ENCODE measurements around the gene ANO2. TPM values are rescaled to one million over a fixed set of nuclear protein-coding genes. Genes with fewer than 3 reads are reported as not detected.

ANO2 gene
- total and polyA plus RNA-seq, 2 experiments from 2014 or later: 2.3 to 4.6 TPM

DNA sequence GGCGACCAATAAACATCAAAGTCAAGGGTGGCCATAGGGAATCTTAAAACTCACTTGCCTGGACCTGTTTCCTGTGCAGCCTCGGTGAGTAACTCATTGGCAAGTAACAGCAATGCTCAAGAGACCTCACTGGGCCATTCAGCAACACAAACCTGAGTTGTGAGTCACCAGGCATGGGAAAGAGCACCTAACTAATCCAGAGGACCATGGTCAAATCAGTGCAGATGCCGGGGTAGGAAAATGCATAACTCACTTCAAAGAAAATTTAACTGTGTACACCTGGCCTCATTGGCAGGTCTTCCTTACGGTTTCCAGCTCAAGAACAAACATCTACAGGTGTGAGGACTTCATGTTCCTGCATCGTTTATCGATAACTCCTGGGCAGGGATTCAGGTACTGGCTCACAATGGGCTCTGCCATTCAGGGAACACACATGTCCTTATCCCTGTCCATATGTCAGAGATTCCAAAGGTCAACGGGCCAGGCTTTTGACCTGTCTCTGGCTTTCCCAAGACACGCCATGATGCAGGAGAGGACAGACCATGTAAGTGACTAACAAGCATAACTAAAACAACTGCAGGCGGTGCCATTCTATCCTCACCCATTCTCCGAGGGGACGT is 211.8 kb downstream of the ANO2 start (continued):
- TF ChIP-seq, protein P1, sequence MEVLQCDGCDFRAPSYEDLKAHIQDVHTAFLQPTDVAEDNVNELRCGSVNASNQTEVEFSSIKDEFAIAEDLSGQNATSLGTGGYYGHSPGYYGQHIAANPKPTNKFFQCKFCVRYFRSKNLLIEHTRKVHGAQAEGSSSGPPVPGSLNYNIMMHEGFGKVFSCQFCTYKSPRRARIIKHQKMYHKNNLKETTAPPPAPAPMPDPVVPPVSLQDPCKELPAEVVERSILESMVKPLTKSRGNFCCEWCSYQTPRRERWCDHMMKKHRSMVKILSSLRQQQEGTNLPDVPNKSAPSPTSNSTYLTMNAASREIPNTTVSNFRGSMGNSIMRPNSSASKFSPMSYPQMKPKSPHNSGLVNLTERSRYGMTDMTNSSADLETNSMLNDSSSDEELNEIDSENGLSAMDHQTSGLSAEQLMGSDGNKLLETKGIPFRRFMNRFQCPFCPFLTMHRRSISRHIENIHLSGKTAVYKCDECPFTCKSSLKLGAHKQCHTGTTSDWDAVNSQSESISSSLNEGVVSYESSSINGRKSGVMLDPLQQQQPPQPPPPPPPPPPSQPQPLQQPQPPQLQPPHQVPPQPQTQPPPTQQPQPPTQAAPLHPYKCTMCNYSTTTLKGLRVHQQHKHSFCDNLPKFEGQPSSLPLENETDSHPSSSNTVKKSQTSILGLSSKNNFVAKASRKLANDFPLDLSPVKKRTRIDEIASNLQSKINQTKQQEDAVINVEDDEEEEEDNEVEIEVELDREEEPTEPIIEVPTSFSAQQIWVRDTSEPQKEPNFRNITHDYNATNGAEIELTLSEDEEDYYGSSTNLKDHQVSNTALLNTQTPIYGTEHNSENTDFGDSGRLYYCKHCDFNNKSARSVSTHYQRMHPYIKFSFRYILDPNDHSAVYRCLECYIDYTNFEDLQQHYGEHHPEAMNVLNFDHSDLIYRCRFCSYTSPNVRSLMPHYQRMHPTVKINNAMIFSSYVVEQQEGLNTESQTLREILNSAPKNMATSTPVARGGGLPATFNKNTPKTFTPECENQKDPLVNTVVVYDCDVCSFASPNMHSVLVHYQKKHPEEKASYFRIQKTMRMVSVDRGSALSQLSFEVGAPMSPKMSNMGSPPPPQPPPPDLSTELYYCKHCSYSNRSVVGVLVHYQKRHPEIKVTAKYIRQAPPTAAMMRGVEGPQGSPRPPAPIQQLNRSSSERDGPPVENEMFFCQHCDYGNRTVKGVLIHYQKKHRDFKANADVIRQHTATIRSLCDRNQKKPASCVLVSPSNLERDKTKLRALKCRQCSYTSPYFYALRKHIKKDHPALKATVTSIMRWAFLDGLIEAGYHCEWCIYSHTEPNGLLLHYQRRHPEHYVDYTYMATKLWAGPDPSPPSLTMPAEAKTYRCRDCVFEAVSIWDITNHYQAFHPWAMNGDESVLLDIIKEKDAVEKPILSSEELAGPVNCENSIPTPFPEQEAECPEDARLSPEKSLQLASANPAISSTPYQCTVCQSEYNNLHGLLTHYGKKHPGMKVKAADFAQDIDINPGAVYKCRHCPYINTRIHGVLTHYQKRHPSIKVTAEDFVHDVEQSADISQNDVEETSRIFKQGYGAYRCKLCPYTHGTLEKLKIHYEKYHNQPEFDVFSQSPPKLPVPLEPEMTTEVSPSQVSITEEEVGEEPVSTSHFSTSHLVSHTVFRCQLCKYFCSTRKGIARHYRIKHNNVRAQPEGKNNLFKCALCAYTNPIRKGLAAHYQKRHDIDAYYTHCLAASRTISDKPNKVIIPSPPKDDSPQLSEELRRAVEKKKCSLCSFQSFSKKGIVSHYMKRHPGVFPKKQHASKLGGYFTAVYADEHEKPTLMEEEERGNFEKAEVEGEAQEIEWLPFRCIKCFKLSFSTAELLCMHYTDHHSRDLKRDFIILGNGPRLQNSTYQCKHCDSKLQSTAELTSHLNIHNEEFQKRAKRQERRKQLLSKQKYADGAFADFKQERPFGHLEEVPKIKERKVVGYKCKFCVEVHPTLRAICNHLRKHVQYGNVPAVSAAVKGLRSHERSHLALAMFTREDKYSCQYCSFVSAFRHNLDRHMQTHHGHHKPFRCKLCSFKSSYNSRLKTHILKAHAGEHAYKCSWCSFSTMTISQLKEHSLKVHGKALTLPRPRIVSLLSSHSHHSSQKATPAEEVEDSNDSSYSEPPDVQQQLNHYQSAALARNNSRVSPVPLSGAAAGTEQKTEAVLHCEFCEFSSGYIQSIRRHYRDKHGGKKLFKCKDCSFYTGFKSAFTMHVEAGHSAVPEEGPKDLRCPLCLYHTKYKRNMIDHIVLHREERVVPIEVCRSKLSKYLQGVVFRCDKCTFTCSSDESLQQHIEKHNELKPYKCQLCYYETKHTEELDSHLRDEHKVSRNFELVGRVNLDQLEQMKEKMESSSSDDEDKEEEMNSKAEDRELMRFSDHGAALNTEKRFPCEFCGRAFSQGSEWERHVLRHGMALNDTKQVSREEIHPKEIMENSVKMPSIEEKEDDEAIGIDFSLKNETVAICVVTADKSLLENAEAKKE (CRISPR knock-in tag; IDR thresholded peaks at IDR 0.05): no peak
- TF ChIP-seq, protein P2, sequence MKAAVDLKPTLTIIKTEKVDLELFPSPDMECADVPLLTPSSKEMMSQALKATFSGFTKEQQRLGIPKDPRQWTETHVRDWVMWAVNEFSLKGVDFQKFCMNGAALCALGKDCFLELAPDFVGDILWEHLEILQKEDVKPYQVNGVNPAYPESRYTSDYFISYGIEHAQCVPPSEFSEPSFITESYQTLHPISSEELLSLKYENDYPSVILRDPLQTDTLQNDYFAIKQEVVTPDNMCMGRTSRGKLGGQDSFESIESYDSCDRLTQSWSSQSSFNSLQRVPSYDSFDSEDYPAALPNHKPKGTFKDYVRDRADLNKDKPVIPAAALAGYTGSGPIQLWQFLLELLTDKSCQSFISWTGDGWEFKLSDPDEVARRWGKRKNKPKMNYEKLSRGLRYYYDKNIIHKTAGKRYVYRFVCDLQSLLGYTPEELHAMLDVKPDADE (IDR thresholded peaks at IDR 0.05): no peak
- TF ChIP-seq STAT1 (IDR thresholded peaks at IDR 0.05; ENCODE audit: unreplicated experiment): no peak

DNA sequence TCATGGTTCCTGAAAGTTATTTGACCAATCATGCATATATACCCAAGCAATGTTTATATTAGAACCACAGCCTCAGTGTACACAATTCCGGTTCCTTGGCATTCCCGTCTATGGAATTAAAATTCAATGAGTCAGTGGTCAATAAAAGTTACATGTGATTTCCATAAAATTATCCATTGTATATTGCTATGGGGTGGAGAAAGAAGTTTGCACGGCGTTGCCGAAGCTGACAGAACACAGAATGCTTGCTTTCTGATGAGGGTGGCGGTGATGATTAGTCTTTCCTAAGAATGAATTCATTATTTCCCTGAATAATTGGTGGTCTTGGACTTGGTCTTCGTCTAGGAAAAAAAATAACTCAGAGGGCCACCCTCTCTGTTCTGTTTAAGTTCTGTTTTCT is 214.1 kb downstream of the ANO2 start:
- no peaks in the 10 kb centered on the region for H3K27me3 ChIP-seq (ENCODE audit: insufficient read depth)
- TF ChIP-seq ZNF331 (CRISPR knock-in tag; IDR thresholded peaks at IDR 0.05; ENCODE audit: low read depth): no peak
- TF ChIP-seq JUNB (IDR thresholded peaks at IDR 0.05; ENCODE audit: unreplicated experiment): no peak
- TF ChIP-seq, protein P1 (CRISPR knock-in tag; IDR thresholded peaks at IDR 0.05): no peak
- TF ChIP-seq STAT1 (IDR thresholded peaks at IDR 0.05; ENCODE audit: unreplicated experiment): no peak
- 0 out of 2 replicates have a peak, but pooled peaks cover 2% of the 10 kb centered on the region for H3K9me2 ChIP-seq (ENCODE audit: insufficient read depth)
- Mint-ChIP-seq H3K27me3 (ENCODE audit: insufficient read depth, low read depth, poor library complexity) (no peaks in the 10 kb centered on the region), H3K9me3 (no peaks in the 10 kb centered on the region), H3K36me3 (ENCODE audit: low read depth) (no peaks in the 10 kb centered on the region), H3K4me1 (no peaks in the 10 kb centered on the region), H3K4me3 (no peak overlapping the region), H3K27ac (no peak overlapping the region)
- no peaks in the 10 kb centered on the region for H3K4me1 ChIP-seq (ENCODE audit: insufficient read depth)
- no peaks in the 10 kb centered on the region for H3K79me2 ChIP-seq (replicated peaks; ENCODE audit: insufficient read depth)
- H3K4me3 ChIP-seq: no peak overlapping the region
- DNase-seq (ENCODE audit: low spot score) (no peak), ATAC-seq (no peak)
- no peak overlapping the region for H3K4me2 ChIP-seq
- no peak overlapping the region for H2AFZ ChIP-seq
- H3K27ac ChIP-seq (ENCODE audit: low read depth): no peak overlapping the region
- H3K36me3 ChIP-seq (ENCODE audit: insufficient read depth): no peaks in the 10 kb centered on the region
- H4K20me1 ChIP-seq (replicated peaks; ENCODE audit: insufficient read depth): no peaks in the 10 kb centered on the region
- no peaks in the 10 kb centered on the region for H3F3A ChIP-seq (replicated peaks; ENCODE audit: low read depth)

Measured in GM23338 (cell line).